ENCODE data around the gene IFTAP.

The IFTAP gene

DNA sequence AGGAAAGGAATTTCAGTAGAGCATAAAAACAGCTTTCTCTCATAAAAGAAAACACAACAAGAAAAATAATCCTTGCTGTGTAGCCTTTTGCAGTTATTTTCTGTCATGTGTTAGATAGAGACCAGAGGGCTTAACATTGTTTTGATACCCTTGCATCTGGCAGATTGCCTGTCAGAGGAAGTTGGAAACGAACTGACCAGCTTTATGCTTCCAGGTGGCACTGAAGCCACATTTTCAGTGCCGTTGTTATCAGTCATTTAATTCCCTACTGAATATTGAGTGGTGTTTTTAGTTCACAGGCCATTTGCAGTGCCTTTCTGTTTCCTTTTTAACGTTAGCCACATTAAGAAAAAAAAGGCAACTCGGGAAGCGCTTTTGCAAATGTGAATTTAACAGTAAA is 25.2 kb downstream of the IFTAP start:
- no peak overlapping the region for H3K4me3 ChIP-seq (ENCODE audit: low read depth, low read length)
- no peaks in the 10 kb centered on the region for H3K4me1 ChIP-seq (ENCODE audit: control insufficient read depth, insufficient read depth, low read length)
- no peaks in the 10 kb centered on the region for H3K36me3 ChIP-seq (ENCODE audit: control insufficient read depth, insufficient read depth, low read length)
- no peak overlapping the region for H3K27ac ChIP-seq (ENCODE audit: low read depth, low read length)
- H3K9me3 ChIP-seq (ENCODE audit: control insufficient read depth, insufficient read depth, low read depth, low read length): no peaks in the 10 kb centered on the region
- no peaks in the 10 kb centered on the region for H3K27me3 ChIP-seq (ENCODE audit: control insufficient read depth, insufficient read depth, low read length)
- no peak overlapping the region for H3K9ac ChIP-seq (ENCODE audit: low read length)

DNA sequence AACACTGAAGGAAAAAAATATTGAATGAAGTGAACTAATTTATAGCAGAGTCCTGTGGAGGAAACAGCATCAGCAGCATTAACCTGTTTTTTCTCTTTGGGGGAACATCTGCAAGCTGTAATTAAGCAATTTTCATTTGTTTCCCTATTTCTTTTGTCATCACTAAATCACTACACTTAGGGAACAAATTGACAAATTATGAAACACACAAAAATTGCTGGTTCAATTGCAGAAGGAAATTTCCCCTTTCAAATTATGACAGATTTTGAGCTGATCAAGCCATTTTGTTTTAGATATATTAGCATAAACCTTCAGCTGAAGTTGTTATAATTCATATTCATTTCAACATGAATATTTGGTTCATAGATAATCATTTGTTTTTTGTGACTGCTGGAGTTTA is 25.9 kb downstream of the IFTAP start:
- H3K9ac ChIP-seq (ENCODE audit: low read length): no peak overlapping the region
- H3K9me3 ChIP-seq (ENCODE audit: control insufficient read depth, insufficient read depth, low read depth, low read length): no peaks in the 10 kb centered on the region
- no peak overlapping the region for H3K27ac ChIP-seq (ENCODE audit: low read depth, low read length)
- no peak overlapping the region for H3K4me3 ChIP-seq (ENCODE audit: low read depth, low read length)
- H3K27me3 ChIP-seq (ENCODE audit: control insufficient read depth, insufficient read depth, low read length): no peaks in the 10 kb centered on the region
- no peaks in the 10 kb centered on the region for H3K36me3 ChIP-seq (ENCODE audit: control insufficient read depth, insufficient read depth, low read length)
- no peaks in the 10 kb centered on the region for H3K4me1 ChIP-seq (ENCODE audit: control insufficient read depth, insufficient read depth, low read length)

DNA sequence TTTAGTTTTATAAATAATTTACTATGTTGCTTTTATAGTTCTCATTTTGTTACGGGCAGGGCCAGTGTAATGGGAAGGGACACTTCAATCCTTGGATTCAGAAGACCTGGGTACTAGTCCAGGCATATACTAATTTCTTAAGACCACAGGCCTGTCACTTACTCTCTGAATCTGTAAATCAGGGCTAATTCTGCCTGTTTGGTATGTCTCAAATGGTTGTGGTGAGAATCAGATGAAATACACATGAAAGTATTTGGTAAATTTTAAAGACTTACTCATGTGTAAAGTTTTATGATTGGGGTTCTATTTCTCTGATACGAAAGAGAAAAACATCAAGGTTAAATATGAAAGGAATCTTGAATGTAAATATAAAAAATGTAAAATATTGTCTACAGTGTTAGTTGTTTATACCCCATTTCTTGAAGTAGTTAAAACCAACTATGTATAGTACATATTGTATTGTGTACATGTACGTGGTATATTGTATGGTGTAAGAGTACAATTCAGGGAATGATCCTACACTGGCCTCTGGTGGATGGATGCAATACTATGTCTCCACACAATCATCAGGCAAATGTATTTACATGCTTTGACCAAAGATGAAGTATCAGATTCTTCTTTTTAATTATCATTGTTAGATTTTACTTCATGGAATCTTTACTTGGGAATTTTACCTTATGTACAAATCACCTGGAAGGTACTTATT is 28.3 kb downstream of the IFTAP start:
- Histone ChIP-seq H3K9me3 (ENCODE audit: control insufficient read depth, insufficient read depth, low read depth, low read length) (no peaks in the 10 kb centered on the region), H3K4me3 (ENCODE audit: low read depth, low read length) (no peak overlapping the region), H3K27ac (ENCODE audit: low read depth, low read length) (no peak overlapping the region), H3K27me3 (ENCODE audit: control insufficient read depth, insufficient read depth, low read length) (no peaks in the 10 kb centered on the region), H3K36me3 (ENCODE audit: control insufficient read depth, insufficient read depth, low read length) (no peaks in the 10 kb centered on the region), H3K4me1 (ENCODE audit: control insufficient read depth, insufficient read depth, low read length) (no peaks in the 10 kb centered on the region), H3K9ac (ENCODE audit: low read length) (no peak overlapping the region)

DNA sequence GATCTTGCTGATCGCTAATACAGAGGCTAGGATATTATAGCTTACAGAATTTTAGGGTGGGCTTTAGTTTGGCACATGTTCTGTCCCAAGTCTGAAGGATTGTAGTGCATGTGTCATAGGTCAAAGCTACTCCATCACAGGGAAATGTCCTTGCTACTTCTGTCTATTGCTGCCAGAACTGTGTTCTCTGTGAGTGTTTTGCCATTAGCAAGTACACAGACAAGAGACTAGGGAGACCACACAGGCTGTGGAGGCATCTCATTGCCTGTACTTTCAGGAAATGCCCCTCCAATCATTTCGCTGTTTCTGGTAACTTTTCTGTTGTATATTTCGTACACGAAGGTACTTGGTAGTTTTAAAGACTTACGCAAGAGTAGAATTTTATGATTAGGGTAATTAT is 29.2 kb downstream of the IFTAP start:
- Histone ChIP-seq H3K36me3 (ENCODE audit: control insufficient read depth, insufficient read depth, low read length) (no peaks in the 10 kb centered on the region), H3K27me3 (ENCODE audit: control insufficient read depth, insufficient read depth, low read length) (no peaks in the 10 kb centered on the region), H3K4me1 (ENCODE audit: control insufficient read depth, insufficient read depth, low read length) (no peaks in the 10 kb centered on the region), H3K4me3 (ENCODE audit: low read depth, low read length) (no peak overlapping the region), H3K27ac (ENCODE audit: low read depth, low read length) (no peak overlapping the region), H3K9me3 (ENCODE audit: control insufficient read depth, insufficient read depth, low read depth, low read length) (no peaks in the 10 kb centered on the region), H3K9ac (ENCODE audit: low read length) (no peak overlapping the region)

DNA sequence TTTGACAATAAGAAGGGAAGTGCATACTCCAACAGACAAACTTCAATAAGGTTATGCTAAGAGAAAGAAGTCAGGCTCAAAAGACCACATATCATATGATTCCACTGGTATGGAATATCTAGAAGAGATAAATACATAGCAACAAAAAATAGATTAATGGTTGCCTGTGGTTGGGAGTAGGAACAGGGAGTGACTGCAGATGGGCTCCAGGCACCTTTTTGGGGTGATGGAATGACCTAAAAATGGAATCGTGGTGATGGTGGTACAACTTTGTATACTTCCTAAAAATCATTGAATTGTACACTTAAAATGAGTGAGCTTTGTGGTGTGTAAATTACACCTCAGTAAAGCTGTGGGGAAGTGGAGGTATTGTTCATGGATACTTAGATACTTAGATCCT is 32.7 kb downstream of the IFTAP start:
- Histone ChIP-seq H3K9me3 (ENCODE audit: control insufficient read depth, insufficient read depth, low read depth, low read length) (no peaks in the 10 kb centered on the region), H3K4me3 (ENCODE audit: low read depth, low read length) (no peak overlapping the region), H3K27ac (ENCODE audit: low read depth, low read length) (no peak overlapping the region), H3K36me3 (ENCODE audit: control insufficient read depth, insufficient read depth, low read length) (no peaks in the 10 kb centered on the region), H3K27me3 (ENCODE audit: control insufficient read depth, insufficient read depth, low read length) (no peaks in the 10 kb centered on the region), H3K4me1 (ENCODE audit: control insufficient read depth, insufficient read depth, low read length) (no peaks in the 10 kb centered on the region), H3K9ac (ENCODE audit: low read length) (no peak overlapping the region)

DNA sequence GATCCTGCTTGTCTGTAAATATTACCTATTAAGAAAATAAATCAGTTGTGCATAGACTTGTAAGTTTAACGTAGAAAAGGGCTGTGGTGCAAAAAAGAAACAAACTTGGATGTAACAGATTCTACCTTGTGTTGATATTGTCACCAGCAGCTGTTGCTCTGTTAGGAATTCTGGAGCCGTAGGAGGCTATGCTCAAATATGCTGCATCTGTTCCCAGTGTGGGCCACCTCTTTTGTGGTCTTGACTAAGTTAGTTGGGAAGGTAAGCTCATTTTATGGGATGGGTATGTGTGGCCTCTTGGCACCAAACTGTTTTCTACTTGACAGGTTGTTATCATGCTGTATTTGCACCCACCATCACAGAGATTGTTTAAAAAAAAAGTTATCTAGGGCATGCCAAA is 33.2 kb downstream of the IFTAP start:
- no peak overlapping the region for H3K4me3 ChIP-seq (ENCODE audit: low read depth, low read length)

DNA sequence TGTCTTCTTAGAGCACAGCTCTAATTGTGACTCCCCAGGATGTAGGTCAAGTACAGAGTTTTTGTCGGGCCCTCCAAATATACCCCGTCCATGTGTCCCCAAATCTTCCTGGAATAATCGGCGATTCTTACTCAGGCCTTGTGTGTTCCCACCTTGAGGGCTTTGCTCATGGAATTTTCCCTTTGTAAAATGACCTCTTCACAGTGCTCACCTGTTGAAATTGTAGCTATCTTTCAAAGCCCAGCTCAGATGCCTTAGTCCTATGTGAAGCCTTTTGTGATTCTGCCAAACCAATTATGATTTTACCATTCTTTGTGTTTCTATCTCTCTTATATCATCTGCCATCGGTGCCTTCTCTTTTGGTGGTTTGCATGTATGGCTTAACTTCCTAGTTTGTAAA is 33.8 kb downstream of the IFTAP start:
- H3K36me3 ChIP-seq (ENCODE audit: control insufficient read depth, insufficient read depth, low read length): no peaks in the 10 kb centered on the region
- no peak overlapping the region for H3K9ac ChIP-seq (ENCODE audit: low read length)
- H3K27me3 ChIP-seq (ENCODE audit: control insufficient read depth, insufficient read depth, low read length): no peaks in the 10 kb centered on the region
- no peak overlapping the region for H3K4me3 ChIP-seq (ENCODE audit: low read depth, low read length)
- no peaks in the 10 kb centered on the region for H3K4me1 ChIP-seq (ENCODE audit: control insufficient read depth, insufficient read depth, low read length)
- H3K27ac ChIP-seq (ENCODE audit: low read depth, low read length): no peak overlapping the region
- H3K9me3 ChIP-seq (ENCODE audit: control insufficient read depth, insufficient read depth, low read depth, low read length): no peaks in the 10 kb centered on the region

More for the DNA sequence above, 33.2 kb downstream of the IFTAP start:
- H3K36me3 ChIP-seq (ENCODE audit: control insufficient read depth, insufficient read depth, low read length): no peaks in the 10 kb centered on the region
- H3K4me1 ChIP-seq (ENCODE audit: control insufficient read depth, insufficient read depth, low read length): no peaks in the 10 kb centered on the region
- no peak overlapping the region for H3K27ac ChIP-seq (ENCODE audit: low read depth, low read length)
- H3K9me3 ChIP-seq (ENCODE audit: control insufficient read depth, insufficient read depth, low read depth, low read length): no peaks in the 10 kb centered on the region
- H3K27me3 ChIP-seq (ENCODE audit: control insufficient read depth, insufficient read depth, low read length): no peaks in the 10 kb centered on the region
- H3K9ac ChIP-seq (ENCODE audit: low read length): no peak overlapping the region

DNA sequence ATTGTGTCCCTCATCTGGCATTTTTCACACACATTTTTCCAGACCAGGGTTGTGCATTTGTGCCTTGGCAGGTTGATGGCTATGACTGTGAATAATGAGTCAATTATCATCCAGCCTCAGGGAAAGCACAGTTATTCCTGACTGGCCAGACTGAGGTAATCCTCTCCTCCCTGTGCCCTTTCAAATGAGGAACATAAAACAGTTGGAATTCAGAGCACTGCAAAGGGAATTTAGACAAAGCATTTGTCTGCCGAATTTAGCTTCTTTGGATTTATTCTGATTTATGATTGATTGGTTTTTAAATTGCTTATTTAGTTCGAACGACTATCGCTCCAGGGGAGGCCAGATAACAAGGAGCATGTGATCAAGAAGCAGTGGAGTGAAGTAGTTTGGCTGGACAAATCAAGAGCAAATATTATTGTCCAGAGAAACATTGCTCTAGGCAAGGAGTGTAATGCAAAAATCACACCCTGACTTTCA is 34.5 kb downstream of the IFTAP start:
- Histone ChIP-seq H3K27ac (ENCODE audit: low read depth, low read length) (no peak overlapping the region), H3K4me1 (ENCODE audit: control insufficient read depth, insufficient read depth, low read length) (no peaks in the 10 kb centered on the region), H3K9me3 (ENCODE audit: control insufficient read depth, insufficient read depth, low read depth, low read length) (no peaks in the 10 kb centered on the region), H3K36me3 (ENCODE audit: control insufficient read depth, insufficient read depth, low read length) (no peaks in the 10 kb centered on the region), H3K27me3 (ENCODE audit: control insufficient read depth, insufficient read depth, low read length) (no peaks in the 10 kb centered on the region), H3K4me3 (ENCODE audit: low read depth, low read length) (no peak overlapping the region), H3K9ac (ENCODE audit: low read length) (no peak overlapping the region)

DNA sequence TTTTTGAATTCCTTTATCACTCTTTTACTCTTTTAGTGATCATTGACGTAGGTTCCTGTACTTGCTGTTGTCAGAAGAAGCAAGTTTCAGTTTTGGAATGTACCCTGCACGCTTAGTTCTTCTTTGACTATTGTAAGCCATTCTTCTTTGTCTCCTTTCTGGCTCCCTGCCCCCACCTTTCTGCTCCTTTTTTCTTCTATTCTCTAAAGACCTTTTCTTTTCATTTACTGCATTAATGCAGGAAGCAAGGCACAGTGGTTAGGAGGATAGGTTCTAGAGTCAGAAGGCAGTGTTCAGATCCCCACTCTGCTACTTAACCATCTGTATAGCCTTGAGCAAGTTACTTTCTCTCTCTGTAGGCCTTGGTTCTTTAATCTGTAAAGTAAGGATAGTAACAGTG is 37.5 kb downstream of the IFTAP start:
- Histone ChIP-seq H3K4me1 (ENCODE audit: control insufficient read depth, insufficient read depth, low read length) (no peaks in the 10 kb centered on the region), H3K9me3 (ENCODE audit: control insufficient read depth, insufficient read depth, low read depth, low read length) (no peaks in the 10 kb centered on the region), H3K9ac (ENCODE audit: low read length) (no peak overlapping the region), H3K27ac (ENCODE audit: low read depth, low read length) (no peak overlapping the region), H3K36me3 (ENCODE audit: control insufficient read depth, insufficient read depth, low read length) (no peaks in the 10 kb centered on the region), H3K4me3 (ENCODE audit: low read depth, low read length) (no peak overlapping the region), H3K27me3 (ENCODE audit: control insufficient read depth, insufficient read depth, low read length) (no peaks in the 10 kb centered on the region)

DNA sequence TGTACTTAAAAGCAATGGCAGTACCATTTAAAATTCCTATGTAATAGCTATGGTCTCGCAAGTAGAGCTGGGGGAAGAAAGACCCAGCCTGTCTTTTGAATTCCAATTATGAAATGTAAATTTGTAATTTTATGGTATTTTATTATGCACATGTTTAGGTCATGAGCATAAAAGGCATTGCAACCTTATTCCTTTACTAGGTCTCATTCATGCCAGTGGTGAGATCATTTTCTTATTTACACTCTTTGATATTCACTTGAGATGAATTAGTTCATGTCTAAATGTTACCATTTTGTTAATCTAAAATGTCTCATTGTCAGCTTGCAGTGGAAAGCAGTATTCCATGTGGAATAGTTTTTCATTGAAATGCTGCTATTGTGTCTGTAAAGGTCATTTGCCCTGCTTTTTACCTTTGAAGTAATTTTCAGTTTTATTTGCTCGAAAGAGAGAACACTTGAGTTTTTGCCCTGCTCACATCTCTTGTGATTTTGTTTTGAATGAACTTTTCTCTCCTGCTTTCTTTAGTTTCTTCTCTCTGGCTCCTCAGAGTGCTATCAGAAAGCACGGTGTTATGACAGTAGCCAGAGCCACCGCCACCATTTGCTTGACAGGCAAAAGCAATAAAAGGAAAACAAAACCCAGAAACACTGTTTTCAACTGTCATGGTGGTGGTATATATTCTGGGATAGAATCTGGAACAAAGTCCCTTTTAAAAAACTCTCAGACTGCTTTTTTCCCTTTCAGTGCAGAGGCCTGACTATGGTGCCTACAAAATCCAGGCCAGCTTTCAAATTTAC is 41.0 kb downstream of the IFTAP start:
- Histone ChIP-seq H3K9me3 (ENCODE audit: control insufficient read depth, insufficient read depth, low read depth, low read length) (no peaks in the 10 kb centered on the region), H3K4me1 (ENCODE audit: control insufficient read depth, insufficient read depth, low read length) (no peaks in the 10 kb centered on the region), H3K9ac (ENCODE audit: low read length) (no peak overlapping the region), H3K27me3 (ENCODE audit: control insufficient read depth, insufficient read depth, low read length) (no peaks in the 10 kb centered on the region), H3K27ac (ENCODE audit: low read depth, low read length) (no peak overlapping the region), H3K4me3 (ENCODE audit: low read depth, low read length) (no peak overlapping the region), H3K36me3 (ENCODE audit: control insufficient read depth, insufficient read depth, low read length) (no peaks in the 10 kb centered on the region)

DNA sequence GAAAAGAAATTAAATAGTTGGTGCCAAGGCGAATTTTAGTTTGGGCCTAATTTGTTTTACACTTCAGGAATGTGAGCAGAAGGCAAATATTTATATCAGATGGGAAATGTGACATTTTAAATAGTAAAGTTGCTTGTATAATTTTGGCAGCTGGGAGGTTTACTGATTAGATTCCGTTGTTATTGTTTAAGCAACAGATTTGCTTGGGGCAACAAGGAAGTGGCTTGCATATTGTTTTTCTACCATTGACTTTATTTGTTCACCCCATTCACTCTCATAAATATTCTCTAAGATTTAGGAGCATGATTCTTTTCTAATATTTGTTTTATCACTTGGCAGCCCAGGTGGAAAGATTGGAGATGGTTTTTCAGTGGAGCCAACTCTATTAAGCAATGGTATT is 44.3 kb downstream of the IFTAP start:
- H3K9ac ChIP-seq (ENCODE audit: low read length): no peak overlapping the region
- H3K27ac ChIP-seq (ENCODE audit: low read depth, low read length): no peak overlapping the region
- H3K27me3 ChIP-seq (ENCODE audit: control insufficient read depth, insufficient read depth, low read length): no peaks in the 10 kb centered on the region

More for the DNA sequence above, 44.3 kb downstream of the IFTAP start:
- Histone ChIP-seq H3K4me1 (ENCODE audit: control insufficient read depth, insufficient read depth, low read length) (no peaks in the 10 kb centered on the region), H3K36me3 (ENCODE audit: control insufficient read depth, insufficient read depth, low read length) (no peaks in the 10 kb centered on the region), H3K9me3 (ENCODE audit: control insufficient read depth, insufficient read depth, low read depth, low read length) (no peaks in the 10 kb centered on the region), H3K4me3 (ENCODE audit: low read depth, low read length) (no peak overlapping the region)

All from HUES6 (cell line).